22Rv1 (cell line): ENCODE measurements around the gene ADGRB3.

ENCODE experiments used
- H3K27ac ChIP-seq: fragments of 450-650 bp; 2 replicates; pipeline ENCODE4 v1.5.1; 2017
- CTCF ChIP-seq: fragments of 450-650 bp; IDR thresholded peaks from 2 replicates; pipeline ENCODE4 v1.5.1; 2017; ENCODE audit warnings: mild to moderate bottlenecking
- ZFX ChIP-seq: fragments of 450-650 bp; IDR thresholded peaks from 2 replicates; pipeline ENCODE4 v1.6.1; 2017; ENCODE audit warnings: antibody characterized with exemption, borderline replicate concordance

The ADGRB3 gene

DNA sequence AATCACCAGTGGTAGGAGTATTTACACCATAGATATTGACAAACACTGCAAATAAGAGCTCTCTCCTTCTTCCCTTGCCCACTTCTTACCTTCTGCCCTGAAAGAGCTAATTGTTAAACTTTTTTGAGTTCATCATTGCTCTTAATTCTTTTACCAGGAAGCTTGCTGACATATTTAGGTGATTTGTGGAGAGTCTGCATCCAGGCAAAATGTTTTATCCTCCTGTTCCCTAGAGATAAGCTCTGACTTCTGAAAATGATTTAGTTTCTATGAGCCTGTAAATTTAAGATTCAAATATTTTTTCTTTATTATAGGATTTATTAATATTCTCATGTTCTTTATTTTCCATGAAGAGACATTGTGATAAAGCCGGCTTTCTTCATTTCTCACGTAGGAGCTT, 81.5 kb downstream of the ADGRB3 start:
- H3K27ac ChIP-seq: no peak overlapping the region
- no peak for TF ChIP-seq CTCF
- no peak for TF ChIP-seq ZFX

GRCh38 chr6:68718385-68719073, 83.4 kb downstream of the ADGRB3 start:
- no peak overlapping the region for H3K27ac ChIP-seq
- TF ChIP-seq CTCF: no peak
- TF ChIP-seq ZFX: no peak

GRCh38 chr6:68719761-68720160, 84.7 kb downstream of the ADGRB3 start:
- TF ChIP-seq ZFX: no peak
- TF ChIP-seq CTCF: no peak
- no peak overlapping the region for H3K27ac ChIP-seq

- TF ChIP-seq ZFX (no peak), CTCF (no peak)
- no peak overlapping the region for H3K27ac ChIP-seq
Observed at GRCh38 chr6:68722891-68723527, 87.9 kb downstream of the ADGRB3 start.

GRCh38 chr6:68724060-68724459, 89.0 kb downstream of the ADGRB3 start:
- TF ChIP-seq ZFX (no peak), CTCF (no peak)
- H3K27ac ChIP-seq: no peak overlapping the region

DNA sequence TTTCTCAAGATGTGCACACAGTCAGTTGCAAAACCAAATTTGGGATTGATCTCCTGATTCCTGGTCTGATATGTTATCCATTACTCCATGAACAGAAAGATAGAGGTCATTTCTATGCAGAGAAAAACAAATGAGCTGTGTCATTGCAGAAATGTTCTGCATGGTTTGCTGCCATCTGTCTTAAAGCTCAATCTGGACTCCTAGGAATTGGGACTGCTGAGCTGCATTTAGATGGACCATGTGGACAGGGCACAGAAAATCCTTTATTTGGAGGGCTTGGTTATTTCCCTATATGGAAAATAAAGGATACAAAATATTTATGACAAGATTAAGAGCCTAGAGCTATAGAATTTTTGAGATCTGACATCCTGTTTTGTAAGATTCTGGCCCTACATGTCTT, 91.3 kb downstream of the ADGRB3 start:
- TF ChIP-seq CTCF: no peak
- TF ChIP-seq ZFX: no peak
- no peak overlapping the region for H3K27ac ChIP-seq

GRCh38 chr6:68726992-68727391, 91.9 kb downstream of the ADGRB3 start:
- no peak overlapping the region for H3K27ac ChIP-seq
- TF ChIP-seq CTCF (no peak), ZFX (no peak)
